ENCODE data around the gene NFYB.
A peak's percentile ranks its signal among the peaks of the same experiment; 100 is the strongest.
"Not testable (repeated sequence)": the region's sequence is repeated elsewhere in the genome, so short reads cannot be mapped to it uniquely, and the experiment has no call there.

The NFYB gene

DNA sequence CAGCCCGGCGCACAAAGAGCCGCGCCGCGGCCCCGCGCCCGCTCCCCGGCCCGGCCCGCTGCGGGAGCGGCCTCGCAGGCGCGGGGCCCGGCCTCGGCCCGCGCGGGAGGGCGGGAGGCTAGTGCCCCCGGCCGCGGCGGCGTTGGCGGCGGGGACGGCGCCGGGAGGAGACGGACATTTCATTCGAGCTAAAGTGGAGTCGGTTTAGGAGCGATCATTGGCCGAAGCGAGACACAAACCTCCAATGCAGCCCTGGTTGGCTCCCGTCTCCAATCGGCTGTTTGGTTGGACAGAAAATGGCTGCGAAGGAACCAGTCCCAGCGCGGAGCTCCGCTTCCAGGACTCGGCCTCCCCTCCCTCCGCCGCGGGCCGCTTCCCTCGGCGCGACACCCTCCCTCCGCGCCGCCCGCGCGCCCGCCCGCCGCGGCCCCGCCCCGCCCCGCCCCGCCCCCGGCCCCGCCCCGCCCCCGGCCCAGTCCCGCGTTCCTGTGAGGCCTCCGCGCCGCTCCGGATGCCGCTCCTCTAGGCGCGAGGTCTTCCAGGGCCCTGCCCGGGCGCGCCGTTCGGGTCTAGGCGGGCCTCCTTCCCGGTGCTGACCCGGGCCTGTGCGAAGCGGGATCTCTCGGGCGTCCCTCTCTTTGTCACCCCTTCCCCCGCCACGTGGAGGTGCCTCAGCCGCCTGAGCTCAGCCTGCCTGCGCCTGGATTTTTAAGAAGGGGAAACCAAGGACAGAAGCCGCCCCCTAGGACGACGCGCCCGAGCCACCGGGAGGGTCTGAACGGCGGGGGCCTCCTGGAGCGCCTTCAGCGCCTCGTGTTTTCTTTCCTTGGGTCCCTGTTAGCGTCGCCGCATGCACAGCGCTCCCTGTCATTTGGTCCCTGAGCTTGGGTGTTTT, at the start of gene NFYB:
TSS of gene NFYB (minus strand) at position 309 of the 895 bp plus-strand sequence. CDS start 2,757 bp downstream, outside the sequence.
- DNase-seq, result peak; percentile 86 to 89

DNA sequence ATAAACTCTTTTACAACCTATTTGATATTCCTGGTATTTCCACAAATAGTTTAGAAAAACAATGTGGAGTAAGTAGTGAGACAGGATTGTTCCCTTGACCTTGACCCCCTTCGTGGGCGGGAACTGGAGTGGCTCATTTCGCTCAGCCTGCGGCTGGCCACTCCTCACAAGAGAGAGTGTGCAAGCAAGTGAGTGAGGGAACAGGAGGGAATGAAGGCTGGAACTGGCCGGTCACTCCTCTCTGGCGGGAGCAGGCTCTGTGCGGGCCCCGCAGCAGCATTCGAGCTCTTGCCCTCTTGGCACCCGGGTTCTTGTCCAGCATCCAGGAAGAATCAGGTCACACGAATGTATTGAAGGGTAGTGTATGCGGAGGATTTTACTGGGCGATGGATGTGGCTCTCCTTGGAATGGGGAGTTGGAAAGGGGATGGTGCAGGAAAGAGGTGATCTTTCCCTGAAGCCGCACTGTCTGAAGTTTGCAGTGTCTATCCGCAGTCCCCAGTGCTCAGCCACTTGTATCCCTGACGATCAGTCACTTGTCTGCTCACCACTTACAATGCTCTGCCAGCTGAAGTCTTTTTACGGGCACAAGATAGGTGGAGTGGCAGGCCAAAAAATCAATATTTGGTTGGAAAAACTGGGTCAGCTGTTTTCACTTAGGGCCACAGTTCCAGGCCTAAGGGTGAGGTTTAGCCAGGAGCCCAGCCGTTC, 49.6 kb upstream of the NFYB start:
- no peak for DNase-seq

DNA sequence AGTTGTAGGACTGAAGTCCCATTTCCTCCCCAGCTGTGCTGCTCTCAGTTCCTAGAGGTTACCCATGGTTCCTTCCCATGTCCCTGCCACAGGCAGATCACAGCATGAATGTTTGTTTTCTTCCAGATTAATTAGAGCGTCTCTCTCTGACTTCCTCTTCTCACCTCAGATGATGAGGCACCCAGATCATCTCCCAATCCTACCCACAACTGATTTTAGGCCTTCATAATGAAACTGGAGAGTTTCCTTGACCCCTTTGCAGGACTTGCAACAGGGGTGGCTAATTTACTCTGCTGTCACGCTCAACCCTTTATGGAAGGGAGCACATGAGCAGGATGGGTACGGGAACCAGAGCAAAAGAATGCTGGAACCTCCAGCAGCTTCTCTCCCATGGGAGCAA, 45.4 kb upstream of the NFYB start:
- no peak for DNase-seq

DNA sequence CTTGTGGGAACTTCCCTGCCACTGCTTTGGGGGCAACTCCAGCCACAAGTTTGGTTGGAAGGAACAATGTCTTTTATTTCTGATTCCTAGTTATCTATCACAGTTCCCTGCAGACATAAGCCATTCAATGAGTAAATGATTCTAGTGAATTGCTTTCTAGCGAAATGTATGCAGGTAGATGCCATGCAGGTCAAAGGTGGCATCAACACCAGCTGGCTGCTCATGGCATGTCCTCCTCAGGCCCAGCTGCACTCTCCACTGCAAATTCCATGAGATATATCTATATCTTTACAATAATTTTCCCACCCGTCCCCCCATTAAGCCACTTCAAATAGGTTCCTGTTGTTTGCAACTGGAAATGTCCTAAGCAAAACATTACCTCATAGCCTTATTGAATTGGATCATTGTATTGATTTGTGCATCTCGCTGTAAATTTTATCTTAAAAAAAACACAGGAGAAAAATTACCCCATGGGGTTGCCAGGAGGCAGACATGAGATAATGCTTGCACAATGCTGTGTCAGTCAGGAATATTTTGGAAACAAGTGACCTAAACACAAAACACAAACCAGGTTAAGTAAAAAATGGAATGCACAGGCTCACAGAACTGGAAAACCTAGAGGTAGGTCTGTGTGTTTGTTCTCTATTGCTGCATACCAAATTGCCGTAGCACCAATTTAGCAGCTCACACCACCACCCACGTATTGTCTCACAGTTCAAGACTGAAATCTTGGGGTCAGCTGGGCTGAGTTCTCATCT, 44.8 kb upstream of the NFYB start:
- no peak for DNase-seq

DNA sequence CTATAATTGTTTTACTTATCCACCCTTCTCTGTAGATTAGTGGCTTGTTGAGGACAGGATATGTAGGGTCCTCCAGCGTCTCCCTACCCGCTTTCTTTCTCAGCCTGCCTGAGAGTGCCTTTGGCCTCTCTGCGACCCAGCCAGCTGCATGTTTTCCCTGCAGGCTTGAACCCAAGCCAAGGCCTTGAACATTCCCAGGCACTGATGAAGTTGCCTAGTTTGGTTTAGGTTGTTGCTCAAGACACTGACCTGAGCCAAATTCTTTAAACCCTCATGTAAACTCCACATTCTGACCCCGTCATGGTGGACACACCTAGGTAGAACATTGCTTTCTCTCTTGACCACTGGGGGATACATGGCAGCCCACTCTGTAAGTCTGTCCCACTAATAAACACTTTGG, 44.1 kb upstream of the NFYB start:
- no peak for DNase-seq

DNA sequence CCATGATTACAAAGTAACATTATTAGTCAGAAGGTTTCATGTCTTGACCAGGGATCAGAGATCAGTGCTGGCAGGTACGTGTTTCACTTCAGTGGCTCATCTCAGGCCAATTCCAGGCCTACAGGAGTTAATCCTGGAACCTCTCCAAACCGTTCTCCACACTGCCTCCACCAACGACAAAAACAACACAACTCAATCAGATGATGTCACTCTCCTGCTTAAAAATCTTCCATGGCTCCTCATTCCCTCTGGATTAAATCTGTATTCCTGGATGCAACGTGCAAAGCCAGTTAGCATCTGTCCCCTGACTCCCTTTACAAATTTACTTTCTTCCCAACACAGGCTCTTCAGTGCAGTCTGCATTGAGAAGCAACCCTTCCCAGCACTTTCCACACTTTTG, 43.3 kb upstream of the NFYB start:
- DNase-seq, result no peak

DNA sequence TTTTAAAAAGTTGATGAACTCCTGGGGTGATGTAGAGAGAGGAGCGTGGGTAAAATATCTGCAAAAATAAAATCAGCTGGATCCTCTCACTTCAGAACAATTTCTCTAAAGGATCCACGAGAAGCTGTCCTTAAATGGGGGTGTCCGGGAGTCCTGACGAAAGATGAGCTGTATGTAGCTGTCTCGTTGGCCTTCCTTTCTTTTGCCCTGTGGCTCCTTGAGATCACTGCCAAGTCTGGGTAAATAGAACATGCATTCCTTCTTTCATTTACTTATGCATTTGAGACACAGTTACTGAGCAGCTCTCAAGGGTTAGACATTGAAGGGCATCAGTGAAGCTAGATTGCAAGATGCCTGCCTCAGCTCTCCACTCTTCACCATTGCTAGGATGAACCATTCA, 42.4 kb upstream of the NFYB start:
- DNase-seq, result no peak

DNA sequence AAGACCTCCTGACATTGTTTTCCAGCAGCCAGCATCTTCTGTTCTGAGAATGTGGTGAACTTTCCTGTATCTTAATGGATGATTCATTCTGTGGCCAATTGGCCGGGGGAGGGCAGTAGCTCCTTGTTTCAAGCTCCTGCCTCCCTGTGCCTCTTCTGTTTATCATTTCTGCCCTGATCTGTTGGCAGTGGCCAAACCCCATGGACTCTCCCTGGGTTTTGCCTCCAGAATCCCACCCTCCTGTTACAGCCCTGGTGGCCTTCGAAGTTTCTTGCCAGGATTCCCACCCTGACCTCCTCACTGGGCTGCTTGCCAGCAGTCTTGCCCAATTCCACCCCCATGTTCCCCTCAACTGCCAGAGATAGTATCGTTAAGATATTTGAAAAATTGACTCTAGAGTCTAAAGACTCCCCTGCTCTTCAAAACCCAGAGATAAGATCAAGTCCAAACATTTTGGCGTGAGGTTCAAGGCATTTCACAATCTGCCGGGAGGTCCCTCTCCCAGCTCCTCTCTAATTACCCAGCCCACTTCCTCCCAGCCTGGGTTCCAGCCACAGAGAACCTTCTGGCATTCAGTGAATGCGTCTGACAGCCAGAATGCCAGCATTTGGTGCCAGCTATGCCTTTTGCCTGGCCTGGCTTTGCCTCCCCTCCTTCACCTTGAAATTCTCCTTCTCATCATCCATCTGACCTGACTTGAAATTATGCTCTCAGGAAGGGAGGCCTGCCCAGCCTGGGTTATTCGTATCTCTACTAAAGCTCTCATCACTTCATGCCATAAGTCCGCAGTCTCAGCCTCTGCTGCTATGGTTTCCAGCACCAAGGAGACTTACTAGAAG, 39.9 kb upstream of the NFYB start:
- no peak for DNase-seq

DNA sequence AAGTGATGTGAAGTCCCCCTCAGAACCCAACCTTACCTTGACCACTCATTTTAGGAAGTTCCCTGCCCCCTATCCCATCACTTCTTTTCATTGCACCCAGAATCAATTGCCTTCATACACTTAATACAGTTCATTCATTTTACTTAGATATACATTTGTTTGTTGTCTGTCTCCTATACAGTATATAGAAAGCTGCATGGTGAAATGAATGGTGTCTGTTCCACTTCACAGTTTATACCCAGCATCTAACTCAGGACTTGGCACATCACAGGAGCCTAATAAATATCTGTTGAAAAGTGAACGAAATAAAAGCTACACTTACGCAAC, 39.3 kb upstream of the NFYB start:
- no peak for DNase-seq

DNA sequence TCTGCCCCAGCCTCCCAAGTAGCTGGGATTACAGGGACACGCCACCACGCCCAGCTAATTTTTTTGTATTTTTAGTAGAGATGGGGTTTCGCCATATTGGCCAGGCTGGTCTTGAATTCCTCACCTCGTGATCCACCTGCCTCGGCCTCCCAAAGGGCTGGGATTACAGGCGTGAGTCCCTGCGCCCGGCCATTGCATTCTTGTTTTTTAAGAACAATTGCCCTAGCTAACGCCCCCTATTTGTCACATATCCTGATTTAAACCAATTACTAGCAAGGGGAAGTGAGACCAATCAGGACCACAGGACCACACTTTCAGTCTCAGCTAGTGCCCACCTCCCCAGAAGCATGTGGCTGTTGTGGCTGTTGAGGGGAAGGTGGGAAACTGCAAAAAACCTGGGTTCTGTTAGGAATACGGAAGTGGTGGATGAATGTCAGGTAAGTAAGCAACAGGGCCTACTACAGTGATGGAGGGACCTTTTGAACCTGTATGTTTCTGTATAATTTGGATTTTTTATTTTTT, 37.8 kb upstream of the NFYB start:
- DNase-seq, result no peak

DNA sequence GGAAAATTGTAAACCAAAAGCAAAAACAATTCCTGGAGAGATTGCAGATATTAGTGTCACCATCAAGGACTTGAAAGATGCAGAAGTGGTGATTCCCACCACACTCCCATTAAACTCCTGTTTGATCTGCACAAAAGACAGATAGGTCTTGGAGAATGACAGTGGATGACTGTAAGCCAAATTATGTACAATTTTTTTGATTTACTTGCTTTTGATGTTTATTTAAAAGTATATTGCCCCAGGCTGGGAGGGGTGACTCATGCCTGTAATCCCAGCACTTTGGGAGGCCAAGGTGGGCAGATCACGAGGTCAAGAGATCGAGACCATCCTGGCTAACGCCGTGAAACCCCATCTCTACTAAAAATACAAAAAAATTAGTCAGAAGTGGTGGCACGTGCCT, 35.8 kb upstream of the NFYB start:
- DNase-seq, result not testable (repeated sequence)

DNA sequence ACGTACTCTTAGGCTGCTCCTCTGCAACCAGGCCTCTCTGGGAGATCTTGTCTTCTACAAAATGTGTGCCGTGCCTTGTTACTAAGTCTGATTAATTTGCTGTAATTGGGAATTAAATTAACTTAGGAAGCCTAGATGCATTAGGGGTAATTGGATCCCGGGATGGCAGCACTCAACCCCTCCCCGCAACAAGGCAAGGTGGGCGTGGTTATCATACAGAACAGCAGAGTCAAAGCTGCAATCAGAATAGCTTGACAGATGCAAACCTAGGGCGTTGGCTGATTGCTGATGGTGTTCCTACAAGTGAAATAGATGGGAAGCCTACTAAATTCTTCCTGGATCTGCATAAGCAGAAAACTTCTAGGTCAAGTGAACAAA, 34.5 kb upstream of the NFYB start:
- DNase-seq, result no peak

DNA sequence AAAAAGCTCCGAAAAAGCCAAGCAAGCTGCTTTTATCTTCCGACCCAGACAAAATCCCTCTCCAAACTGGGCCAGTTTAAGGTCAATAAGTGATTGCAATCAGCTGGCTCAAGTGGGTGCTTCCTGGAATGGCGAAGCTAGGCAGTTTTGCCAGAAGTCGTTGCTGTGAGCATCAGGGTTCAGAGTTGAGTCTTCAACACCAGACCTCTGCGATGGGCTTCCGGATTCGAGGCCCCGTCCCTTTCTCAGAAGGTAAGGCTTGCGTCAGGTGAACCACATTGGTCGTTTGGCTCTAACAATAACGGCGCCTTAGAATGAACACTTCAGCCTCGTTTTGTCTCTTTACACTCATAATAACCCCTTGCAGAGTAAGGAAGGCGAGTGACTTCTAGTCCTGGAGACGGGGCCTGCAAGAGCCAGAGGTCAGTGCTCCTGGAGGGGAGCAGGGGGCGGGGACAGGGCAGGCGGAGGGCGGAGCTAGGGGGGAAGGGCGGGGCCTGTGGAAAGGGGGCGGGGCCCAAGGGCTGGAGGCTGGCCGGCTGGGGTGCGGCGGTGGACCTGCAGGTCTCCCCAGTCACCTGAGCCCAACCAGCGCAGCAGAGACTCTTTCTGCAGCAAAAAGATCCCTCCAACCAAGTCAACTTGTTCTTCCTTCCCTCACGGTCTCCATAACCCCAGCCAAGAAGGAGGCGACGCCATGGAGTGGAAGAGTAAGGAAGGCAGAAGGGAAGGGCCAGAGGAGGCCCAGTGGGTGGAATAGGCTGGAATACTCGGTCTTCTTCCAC, 34.0 kb upstream of the NFYB start:
- no peak for DNase-seq

DNA sequence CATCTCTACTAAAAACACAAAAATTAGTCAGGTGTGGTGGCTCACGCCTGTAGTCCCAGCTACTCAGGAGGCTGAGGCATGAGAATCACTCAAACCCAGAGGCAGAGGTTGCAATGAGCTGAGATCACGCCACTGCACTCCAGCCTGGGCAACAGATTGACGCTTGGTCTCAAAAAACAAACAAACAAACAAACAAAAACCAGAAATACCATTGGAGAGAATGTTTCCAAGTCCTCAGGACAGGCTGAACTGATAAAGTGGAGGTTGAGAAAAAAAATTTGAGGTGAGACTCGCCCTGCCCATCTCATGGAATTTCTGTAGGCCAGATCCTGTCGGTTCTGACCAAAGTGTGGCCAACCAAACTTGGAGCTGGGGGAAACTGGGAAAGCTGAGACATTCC, 30.6 kb upstream of the NFYB start:
- DNase-seq, result no peak

DNA sequence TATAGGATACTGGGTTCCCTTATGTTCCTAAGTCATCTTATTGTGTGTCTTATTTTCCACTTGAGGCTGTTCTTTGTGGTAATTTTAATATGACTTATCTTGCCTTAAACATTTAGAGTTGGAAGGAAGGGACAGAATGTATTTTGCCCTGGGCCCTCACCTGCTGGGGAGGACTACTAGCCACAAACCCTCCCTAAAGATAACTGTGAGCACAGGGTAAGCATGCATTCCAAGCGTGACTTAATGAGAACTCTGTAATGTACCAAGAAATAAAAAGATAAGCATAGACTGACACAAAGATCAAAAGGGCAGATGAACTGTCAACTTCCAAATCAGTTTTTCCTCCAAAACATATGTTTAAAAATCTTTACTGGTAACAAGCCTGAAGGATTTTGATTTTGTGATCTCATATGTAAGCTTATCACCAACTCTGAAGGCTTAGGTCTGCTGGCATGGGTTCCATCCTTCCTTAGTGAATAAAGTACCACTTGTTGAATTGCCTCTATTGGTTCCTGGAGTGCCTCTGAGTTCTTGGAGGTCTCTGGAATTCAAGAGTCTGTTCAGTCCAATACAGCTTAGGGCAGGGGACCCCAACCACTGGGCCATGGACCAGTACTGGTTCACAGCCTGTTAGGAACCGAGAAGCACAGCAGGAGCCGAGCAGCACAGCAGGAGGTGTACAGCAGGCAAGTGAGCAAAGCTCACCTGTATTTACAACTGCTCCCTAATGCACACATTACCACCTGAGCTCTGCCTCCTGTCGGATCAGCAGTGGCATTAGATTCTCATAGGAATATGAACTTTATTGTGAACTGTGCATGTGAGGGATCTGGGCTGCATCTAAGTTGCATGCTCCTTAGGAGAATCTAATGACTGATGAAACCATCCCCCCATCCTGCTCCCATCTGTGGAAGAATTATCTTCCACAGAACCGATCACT, 29.8 kb upstream of the NFYB start:
- DNase-seq, result no peak

DNA sequence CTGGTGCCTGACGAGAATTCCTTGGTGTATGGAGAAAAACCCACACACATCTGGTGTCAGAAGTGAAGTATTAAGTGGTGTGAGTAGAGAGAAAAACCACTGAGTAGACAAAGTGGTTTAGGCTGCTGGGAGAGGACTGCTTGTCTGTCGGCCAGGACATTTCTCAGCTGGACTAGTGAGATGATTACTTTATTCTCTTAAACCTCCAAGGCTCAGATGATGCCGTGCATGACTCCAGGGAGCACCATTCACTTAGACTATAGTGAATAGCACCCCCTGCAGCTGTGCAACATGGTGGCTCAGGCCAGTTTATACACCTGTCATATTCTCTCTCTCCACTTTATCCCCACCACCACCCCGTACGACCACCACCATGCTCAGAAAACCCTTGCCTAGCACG, 28.5 kb upstream of the NFYB start:
- DNase-seq, result no peak

DNA sequence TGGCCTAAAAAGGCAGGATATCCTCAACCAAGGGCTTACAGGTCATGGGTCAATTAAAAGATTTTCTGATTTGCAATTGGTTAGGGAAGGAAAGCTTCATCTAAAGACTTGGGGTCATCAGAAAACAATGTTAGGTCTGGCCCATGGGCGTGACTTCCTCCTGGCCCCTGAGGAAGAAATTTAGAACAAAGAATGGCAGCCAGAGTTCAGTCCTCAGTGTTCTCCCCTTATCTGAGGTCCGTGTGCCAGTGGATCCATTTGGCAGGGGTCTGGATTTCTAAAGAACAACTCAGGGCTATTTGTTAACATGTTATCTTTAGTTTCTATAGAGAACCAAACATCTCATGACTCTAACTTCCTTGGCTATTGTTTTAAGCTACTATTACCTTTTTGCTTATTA, 27.8 kb upstream of the NFYB start:
- DNase-seq, result no peak

DNA sequence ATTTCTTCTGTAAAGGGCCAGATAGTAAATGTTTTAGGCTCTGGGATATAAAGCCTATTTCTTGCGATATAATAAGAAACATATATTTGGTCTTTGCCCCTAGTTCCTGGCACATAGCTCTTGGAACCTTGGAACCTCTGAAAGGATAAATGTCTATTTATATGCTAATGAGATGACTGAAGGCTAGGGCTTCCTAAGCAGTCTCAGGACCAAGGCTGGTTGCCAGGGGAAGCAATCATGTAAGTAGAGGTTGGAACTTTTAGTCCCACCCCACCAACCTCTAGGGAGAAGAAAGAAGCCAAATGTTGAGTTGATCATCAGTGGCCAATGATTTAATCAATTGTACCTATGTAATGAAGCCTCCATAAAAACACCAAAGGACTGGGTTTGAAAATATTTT, 26.6 kb upstream of the NFYB start:
- no peak for DNase-seq

DNA sequence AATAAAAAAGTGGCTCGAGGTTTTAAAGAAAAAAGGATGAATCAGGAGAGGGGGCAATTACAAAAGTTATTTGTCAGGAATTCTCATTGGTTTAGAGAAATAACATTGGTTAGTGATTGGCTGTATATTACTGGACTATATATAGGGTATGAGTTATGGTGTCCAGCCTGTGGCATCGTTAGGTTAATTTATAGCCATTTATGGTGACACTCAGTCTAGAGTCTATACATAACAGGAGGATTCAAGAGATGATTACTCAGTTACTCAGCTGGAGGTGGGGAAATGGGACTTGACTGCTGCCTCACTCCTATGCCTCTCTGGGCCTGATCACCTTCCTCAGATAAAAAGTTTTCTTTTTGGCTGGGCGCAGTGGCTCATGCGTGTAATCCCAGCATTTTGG, 25.6 kb upstream of the NFYB start:
- DNase-seq, result no peak

DNA sequence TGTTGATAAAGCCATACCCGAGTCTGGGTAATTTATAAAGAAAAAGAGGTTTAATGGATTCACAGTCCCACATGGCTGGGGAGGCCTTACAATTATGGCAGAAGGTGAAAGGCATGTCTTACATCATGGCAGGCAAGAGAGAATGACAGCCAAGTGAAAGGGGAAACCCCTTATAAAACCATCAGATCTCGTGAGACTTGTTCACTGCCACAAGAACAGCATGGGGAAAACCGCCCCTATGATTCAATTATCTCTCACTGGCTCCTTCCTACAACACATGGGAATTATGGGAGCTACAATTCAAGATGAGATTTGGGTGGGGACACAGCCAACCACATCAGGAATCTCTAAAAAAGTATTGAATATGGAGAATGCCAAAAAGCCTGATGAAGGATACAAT, 25.0 kb upstream of the NFYB start:
- DNase-seq, result not testable (repeated sequence)

Data from activated CD4-positive, alpha-beta T cell treated with anti-CD3 and anti-CD28 coated beads for 4 hours (primary cell).